Keratinocyte (primary cell): ENCODE measurements around the gene ROR1.

Experiments
- CTCF ChIP-seq, 3 experiments: IDR thresholded peaks in 1 of 3; conservative IDR thresholded peaks in 1 of 3; optimal IDR thresholded peaks in 1 of 3; 2 replicates in 2 of 3; 3 replicates in 1 of 3; pipeline versions ENCODE3 to v1.5.1; 2011; ENCODE audit warnings: low read length in 3 of 3, mild to moderate bottlenecking in 3 of 3, moderate library complexity in 2 of 3, control low read depth in 1 of 3, inconsistent platforms in 1 of 3; ENCODE audit not compliant: insufficient read depth in 2 of 3; ENCODE audit errors: extremely low read depth in 1 of 3
- EZH2 ChIP-seq: IDR thresholded peaks from one replicate; pipeline ENCODE4 v1.6.1; 2012; ENCODE audit warnings: inconsistent platforms, mild to moderate bottlenecking, low read length, moderate library complexity

DNA sequence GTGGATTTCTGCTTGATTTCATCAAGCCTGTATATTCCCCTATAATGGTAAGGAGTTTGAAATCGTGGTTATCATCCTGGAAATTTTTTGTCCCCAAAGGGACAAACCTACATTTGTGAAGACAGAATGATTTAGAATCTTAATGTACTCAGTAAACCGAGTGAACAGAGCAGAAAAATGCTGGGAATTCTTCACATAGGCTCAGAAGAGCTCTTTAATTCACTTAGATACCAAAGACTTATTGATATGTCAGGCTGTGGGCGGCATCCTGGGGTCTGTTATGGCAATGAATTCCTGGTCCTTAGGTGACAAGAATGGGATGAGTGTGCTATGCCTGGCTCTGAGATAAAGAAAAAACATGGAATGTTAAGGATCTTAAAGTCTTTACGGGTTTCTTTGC is 74.9 kb downstream of the ROR1 start:
- TF ChIP-seq CTCF (optimal IDR thresholded peaks at IDR 0.05 in 1 of 3, IDR thresholded peaks at IDR 0.05 in 1 of 3, conservative IDR thresholded peaks at IDR 0.05 in 1 of 3; ENCODE audit: extremely low read depth in 1 of 3, insufficient read depth in 2 of 3, low read length in 3 of 3) = no peak
- TF ChIP-seq EZH2 = no peak
